ENCODE data around the gene HAPLN3. TPM values are rescaled to one million over a fixed set of nuclear protein-coding genes. Genes with fewer than 3 reads are reported as not detected.

The HAPLN3 gene
- total RNA-seq, 1 donor from 2014 or later = 1.0 TPM

DNA sequence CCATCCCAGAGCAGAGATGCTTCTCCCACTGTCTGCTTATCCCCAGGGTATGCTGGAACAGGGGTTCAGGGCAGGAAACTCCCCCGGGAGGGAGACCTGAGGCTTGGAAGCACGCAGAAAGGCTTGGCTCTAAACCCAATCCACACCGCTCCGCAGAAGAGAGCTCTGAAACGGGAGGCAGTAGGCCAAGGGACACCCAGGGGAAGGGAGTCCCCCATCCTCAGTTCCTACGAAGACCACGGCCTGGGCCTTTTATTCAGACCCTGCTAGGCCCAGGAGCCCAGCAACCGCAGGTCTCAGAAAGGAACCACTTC is 1.8 kb upstream of the HAPLN3 start:
- DNase-seq (ENCODE audit: low spot score) = no peak
- ATAC-seq = no peak

DNA sequence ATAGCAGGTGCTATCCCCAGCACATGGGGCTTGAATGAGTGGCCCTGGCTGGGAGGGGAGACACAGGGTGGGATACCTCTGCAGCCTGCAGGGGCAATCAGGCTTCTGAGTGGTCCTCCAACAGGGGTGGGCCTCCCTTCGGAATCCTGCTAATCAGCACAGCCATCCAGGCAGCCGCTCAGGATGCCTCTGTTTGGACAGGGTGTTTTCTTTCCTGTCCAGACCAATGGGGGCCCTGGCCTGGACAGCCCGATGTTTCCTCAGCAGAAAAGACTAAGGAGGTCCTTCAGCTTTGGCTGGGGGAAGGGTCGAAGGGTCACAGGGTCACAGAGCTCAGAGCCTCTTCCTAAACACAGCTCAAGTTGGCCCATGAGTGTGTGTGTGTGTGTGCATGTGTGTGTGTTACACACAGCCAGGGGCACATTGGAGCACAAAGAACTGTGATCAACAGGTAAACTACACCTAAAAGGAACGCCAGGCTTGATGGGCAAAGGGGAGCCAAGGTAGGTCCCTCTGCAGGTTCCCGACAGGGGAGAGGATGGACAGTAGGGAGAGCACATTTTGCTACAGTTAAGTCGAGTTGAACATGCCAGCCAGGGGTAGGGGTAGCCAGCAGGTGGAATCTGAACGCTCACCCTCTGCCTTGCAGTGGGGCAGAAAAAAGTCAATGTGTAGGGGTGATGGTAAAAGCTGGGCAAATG is 1.1 kb upstream of the HAPLN3 start:
- no peak for ATAC-seq
- no peak for DNase-seq (ENCODE audit: low spot score)

DNA sequence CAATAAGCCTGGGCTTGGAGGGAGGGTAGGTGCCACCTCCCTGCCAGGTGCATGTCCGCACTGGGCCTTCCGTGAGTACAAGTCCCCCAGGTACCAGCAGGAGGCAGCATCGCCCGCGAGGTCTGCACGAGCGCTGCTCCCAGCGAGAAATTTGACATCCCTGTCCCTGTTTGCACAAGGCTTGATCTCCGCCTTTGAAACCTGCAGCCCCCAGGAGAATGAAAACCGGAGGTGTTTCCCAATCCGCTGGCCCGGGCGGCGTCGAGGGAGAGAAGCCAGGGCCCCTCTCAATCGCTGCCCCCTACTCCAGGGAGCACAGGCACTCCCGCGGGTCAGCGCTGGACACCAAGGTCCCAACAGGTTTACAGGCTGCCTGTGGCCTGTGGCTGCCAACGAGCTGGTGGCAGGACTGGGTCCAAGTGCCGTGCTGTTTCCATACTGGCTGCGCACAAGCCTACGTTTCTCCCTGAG is 961 bp downstream of the HAPLN3 start:
- ATAC-seq (peak; percentile 72), DNase-seq (ENCODE audit: low spot score) (peak; percentile 58)

DNA sequence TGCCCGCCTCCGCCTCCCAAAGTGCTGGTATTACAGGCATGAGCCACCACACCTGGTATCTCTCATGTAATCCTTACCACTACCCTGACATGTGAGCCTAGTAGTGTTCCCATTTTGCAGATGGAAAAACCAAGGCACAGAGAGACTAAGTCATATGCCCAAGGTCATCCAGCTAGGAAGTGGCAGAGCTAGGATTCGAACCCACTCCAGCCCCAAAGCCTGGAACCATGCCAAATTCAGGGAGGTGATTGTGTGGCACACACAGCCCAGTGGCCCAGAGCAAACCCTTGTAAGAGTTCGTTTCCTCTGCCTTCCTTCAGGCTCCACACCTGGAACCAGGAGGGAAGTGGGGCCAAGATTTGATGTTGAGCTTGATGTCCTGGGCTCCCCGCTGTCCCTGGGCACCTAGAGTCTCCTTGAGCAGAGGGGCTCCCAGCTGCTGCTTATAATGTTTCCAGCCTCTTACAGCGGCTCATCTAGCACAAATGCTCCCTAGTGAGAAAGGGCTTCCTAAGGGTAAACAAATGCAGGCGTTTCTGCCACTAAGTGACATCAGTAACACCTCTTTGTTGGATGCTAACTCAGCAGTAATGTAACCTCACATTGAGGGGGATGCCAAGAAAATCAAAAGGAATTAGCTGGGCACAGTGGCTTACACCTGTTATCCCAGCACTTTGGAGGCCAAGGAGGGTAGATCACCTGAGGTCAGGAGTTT is 3.6 kb downstream of the HAPLN3 start:
- DNase-seq (ENCODE audit: low spot score) = no peak
- no peak for ATAC-seq

DNA sequence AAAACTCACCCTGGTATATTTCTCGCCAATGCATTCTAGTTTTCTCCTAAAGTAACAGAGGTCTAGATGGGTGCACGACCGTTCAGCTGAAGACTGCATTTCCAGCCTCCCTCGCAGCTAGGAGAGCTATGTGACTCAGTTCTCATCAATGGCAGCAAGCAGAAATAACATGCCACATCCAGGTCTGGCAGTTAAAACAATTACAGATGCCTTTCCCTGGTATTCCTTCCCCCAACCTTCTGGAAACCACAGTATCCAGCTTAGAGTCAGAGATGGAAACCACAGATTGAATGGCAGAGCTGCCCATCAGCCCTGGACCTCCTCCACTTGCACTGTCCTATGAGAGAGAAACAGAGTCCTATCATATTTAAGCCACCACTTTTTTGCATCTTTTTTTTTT is 4.8 kb downstream of the HAPLN3 start:
- DNase-seq (ENCODE audit: low spot score) (no peak), ATAC-seq (no peak)

DNA sequence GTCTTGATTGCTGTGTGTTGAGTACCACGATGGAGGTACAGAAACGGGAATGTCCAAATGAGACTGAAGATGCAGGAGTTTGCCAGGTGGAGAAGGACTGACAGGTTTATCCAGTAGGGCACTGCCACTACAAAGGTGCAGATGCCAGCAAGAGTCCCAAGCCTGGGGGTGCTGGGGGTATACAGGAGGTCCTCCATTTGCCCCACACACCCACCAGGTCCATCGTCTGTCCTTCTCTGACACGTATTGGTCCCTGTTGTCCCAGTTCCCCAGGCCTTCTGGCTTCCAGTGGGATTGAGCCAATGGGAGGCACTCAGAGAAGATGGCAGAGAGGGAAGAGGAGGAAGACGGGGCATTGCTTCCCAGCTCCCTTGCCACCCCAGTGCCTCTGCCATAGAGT is 6.6 kb downstream of the HAPLN3 start:
- DNase-seq (ENCODE audit: low spot score) (no peak), ATAC-seq (no peak)

DNA sequence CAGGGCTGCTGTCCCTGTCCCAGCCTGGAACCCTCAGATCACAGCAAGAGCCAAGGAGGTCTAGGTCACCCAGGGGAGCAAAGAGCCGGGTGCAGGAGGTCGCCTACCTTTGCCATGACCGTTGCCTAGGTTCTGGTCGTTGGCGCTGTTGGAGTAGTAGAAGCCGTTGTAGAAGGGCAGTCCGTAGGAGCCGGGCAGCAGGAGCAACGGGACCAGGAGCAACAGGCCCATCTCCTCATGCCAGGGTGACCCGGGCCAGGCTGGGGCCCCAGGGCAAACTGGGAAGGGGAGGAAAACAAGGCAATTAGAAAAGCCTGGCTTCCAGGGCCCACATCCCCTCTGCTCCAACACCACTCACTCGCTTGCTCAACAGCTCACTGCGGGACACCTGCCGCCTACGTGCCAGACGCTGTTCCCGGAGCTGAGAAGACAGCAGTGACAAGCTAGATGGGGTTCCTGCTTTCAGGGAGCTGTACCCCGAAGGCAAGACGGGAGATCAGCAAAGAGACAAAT is 8.2 kb downstream of the HAPLN3 start:
- DNase-seq (ENCODE audit: low spot score) (no peak), ATAC-seq (no peak)

DNA sequence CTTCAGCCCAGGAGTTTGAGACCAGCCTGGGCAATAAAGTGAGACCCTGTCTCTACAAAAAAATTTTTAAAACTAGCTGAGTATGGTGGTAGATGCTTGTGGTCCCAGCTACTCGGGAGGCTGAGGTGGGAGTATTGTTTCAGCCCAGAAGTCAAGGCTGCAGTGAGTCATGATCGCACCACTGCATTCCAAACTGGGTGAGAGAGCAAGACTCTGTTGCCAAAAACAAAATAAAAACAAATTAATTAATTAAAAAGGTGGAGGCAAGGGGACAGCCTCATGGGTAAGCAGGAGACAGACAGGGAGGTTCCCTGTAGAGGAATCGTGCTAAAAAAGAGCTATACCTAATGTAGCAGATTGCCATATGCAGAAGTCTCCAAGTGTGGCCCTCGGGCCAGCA is 12.6 kb downstream of the HAPLN3 start:
- ATAC-seq (no peak), DNase-seq (ENCODE audit: low spot score) (no peak)

DNA sequence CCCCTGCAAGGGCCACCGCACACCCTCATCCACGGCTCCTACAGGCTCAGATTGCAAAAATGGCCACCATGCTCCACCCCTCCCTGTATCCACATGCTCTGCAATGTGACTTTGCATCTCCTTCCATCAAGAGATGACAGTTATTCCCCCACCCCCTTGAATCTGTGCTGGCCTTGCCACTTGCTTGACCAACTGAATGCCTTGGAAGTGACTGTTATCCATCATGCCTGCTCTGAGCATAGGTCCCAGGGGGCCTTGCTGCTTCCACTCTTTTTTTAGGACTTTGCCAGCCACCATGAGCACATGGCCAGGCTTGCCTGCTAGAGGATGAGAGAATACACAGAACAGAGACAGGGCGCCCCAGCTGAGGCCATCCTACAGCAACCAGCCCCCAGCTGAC is 13.6 kb downstream of the HAPLN3 start:
- ATAC-seq (no peak), DNase-seq (ENCODE audit: low spot score) (no peak)

DNA sequence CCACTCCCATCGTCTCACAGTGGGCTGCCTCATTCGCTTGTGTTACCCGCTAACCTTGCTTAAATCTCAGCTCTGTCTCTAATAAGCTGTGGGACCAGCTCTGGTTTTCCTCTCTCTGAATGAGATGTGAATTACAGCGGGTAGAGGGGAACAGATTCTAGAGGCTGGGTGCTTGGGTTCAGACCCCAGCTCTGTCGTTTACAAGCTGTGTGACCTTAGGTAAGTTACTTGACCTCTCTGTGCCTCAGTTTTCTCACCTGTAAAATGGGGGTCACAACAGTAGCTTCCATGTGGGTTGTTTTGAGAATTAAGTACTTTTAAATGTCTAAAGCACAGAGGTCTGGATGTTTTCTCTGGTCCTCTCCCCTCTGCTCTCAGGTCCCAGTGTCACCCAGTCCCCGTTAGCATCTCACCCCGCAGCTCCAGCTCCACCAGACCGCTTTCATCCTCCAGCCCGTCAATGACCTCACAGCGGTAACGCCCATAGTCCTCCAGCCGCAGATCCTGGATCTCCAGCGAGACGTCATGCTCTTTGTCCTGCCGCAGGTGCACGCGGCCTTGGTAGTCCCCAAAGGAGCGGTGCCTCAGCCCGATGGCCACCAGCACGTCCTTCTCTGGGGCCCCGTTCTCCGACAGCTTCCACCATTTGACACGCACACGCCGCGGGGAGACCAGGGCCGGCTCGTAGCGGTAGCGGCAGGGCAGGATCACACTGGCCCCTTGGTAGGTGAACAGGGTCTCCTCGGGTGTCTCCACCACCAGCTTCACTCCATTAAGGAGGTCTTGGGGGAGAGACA is 14.2 kb downstream of the HAPLN3 start:
- DNase-seq (ENCODE audit: low spot score) (no peak), ATAC-seq (no peak)

DNA sequence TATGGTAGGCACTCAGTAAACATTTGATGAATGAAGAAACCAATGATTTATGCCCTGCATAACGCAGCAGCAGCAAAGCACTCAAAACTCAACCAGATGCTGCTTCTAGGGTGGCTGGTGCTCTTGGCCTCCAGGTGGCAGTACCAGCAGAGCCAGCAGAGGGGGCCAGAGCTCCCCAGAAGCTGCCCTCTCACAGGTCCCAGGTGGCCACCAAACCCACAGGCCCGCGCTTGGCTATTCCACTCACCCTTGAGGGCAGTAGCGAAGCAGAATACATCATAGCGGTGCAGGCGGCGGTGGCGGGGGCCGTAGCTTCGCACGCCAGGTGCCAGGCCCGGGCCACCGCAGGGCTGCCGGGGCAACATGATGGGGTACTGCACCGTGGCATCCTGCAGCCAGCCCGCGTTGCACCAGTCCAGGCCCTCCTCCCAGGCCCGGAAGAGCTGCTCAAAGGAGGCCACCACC is 16.6 kb downstream of the HAPLN3 start:
- ATAC-seq (peak; percentile 86), DNase-seq (ENCODE audit: low spot score) (no peak)

DNA sequence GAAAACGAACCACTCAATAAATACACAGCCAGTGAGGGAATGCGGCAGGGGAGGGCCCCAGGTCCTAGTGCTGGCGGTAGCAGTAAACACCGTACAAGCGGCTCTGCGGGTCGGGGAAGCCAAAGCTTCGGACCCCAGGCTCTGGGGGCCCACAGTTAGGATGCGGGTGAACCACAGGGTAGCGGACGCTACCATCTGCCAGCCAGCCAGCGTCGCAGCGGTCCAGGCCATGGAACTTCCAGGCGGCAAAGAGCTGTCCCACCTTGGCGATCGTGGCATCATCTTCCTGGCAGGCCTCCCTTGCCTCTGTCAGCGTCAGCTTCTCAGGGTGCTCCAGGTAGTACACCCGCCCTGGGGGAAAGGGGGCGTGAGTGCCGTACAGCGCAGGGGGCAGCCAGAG is 17.4 kb downstream of the HAPLN3 start:
- ATAC-seq (no peak), DNase-seq (ENCODE audit: low spot score) (no peak)

DNA sequence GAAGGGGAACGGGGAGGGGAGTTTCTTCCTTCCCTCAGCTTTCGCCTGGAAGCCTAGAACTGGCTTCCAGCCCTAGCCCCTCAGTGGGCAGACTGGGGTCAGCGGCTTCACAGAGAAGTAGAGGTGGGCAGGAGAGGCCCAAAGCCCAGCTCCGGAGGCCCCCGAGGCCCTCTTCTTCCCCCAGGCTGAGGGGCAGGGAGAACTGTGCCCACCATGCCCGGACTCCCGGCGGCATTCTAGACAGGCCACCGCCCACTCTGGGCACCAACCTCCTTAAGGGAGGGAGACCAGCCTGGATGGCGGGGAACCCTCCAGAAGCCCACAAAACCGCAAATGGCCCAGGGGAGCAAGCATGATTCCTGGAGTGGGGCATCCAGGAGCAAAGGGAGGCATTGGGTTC is 17.9 kb downstream of the HAPLN3 start:
- DNase-seq (ENCODE audit: low spot score) = no peak
- ATAC-seq = no peak

DNA sequence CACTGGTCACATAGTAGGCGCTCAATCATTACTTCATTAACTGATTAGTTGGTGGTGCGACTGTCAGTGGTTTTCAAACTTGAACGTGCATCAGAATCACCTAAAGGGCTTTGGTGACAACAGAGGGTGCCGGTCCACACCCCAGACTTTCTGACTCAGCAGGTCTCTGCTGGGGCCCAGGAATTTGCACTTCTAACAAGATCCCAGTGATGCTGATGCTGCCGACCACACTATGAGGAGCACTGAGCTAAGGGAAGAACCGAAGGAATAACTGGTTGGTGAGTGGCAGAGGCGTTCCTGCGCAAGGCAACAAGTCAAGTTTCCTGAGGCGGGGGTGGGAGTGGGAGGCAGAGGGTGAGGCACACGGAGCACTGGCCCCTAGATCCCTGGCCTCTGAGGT is 18.8 kb downstream of the HAPLN3 start:
- ATAC-seq (no peak), DNase-seq (ENCODE audit: low spot score) (no peak)

DNA sequence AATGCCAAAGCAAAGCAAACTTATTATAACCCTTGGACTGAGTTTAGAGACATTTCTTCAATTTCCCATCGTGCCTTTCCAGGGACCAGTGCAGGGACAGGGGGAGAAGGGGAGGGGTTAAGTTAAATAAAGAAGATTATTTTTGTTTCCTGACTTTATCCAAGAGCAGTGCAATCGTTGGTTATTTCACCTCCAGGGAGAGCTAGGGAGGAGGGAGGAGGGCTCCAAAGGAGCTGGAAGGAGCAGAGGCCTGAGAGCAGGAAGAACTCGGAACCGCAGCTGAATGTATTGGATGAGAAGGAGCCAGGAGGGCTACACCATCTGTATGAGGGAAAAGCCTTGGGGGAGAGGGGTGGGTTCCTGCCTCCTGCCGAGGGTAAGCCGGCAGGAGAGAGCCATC is 20.7 kb downstream of the HAPLN3 start:
- ATAC-seq (no peak), DNase-seq (ENCODE audit: low spot score) (no peak)

DNA sequence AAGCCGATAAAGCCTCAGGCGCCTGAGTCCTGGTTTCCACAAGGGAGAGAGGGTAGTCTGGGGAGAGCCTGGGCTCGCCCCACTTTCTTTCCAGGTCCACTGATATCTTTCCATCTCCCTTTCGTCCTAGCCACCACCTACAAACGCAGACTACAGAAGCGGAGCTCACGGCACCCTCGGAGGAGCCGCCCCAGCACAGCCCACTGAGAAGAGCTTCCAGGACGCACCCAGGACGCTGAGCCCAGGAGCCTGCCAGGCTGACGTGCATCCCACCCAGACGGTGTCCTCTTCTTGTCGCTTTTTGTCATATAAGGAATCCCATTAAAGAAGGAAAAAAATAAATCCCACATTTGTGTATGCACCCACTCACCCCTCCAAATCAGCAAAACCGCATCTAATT is 21.1 kb downstream of the HAPLN3 start:
- ATAC-seq (no peak), DNase-seq (ENCODE audit: low spot score) (no peak)

DNA sequence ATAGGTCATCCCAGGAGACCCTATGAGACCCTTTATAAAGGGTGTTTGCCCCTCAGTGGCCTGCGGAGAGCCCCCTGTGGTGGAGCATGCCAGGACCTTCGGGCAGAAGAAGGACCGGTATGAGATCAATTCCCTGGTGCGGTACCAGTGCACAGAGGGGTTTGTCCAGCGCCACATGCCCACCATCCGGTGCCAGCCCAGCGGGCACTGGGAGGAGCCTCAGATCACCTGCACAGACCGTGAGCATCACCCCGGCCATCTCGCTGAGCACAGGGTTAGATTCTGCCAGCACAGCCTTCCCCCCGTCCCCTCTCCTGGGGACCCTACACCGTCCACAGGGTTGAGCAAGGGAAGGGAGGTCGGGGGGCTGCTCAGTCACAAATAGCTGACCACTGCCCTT is 21.6 kb downstream of the HAPLN3 start:
- ATAC-seq = no peak
- DNase-seq (ENCODE audit: low spot score) = no peak

DNA sequence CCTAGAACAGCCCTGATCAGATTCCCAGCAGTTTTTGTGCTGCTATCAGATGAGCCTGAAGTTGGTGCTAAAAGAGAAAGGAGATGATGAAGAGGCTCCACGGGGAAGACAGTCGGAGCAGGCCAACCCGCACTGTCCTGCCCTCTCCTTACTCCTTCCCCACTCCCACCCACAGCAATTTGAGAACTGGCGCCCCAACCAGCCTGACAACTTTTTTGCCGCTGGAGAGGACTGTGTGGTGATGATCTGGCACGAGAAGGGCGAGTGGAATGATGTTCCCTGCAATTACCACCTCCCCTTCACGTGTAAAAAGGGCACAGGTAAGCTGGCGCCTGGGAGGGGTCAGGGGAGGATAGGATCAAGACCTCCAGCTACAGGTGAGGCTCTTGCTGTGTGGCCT is 22.6 kb downstream of the HAPLN3 start:
- no peak for DNase-seq (ENCODE audit: low spot score)
- ATAC-seq = no peak

DNA sequence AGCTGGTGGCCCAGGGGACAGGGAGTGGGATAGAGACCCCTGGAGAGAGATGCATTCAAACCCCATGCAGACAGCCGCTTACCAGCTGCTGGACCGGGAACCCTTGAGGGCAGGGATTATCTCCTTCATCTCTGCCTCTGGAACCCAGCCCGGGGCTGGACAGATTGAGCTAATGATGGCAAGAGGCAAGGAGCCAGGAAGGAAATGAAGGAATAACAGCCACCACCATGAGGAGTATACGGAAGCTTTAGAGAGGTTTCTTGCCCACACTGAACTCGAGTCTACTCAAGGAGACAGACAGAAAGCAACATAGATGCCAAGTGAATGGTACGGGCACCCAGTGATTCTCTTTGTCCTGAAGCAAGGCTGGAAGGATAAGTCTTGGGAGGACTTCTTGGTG is 23.2 kb downstream of the HAPLN3 start:
- no peak for DNase-seq (ENCODE audit: low spot score)

DNA sequence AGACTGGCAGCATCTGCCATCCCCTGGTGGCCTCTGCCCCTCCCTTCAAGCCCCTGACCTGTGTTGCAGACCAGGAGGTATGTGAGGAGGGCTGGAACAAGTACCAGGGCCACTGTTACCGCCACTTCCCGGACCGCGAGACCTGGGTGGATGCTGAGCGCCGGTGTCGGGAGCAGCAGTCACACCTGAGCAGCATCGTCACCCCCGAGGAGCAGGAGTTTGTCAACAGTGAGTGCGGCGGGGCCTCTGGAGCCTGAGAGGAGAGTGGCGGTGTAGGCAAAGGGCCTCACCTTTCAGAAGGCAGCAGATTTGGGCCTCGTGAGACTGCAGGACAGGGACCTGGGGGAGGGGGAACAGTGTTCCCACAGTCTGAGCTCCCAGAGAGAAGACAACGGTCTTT is 24.0 kb downstream of the HAPLN3 start:
- no peak for DNase-seq (ENCODE audit: low spot score)
- no peak for ATAC-seq

More for the DNA sequence above, 23.2 kb downstream of the HAPLN3 start:
- no peak for ATAC-seq

DNA sequence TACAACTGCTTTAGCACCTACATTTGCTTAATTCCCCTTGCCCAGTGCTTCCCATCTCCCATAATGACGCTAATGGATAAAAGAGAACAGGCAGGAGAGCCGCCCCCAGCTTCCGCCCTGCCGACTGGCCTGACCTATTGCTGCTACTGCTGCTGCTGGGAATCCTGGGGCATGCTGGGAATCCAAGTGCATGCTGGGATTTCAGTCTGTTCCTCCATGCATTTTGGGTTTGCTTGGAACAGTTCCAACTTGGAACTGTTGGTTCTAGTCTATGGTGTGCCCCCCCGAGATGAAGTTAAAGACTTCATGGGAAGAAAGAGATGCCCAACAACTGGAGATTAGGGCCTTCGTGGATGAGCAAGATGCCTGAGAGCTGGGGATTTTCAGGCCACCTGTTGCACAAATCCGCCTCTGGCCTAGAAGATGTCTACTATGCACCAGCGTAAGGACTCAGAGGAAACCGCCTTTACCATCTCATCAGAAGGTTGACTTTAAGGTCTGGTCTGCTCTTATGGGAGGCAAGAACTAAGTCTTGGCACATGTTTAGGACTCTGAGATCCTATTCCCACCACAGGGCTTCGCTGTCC is 29.0 kb downstream of the HAPLN3 start:
- ATAC-seq = no peak

More for the DNA sequence above, 29.0 kb downstream of the HAPLN3 start:
- DNase-seq (ENCODE audit: low spot score) = no peak
